Right lobe of liver (tissue), 4 donors: ENCODE measurements around the gene ADH1C.
A peak's percentile ranks its signal among the peaks of the same experiment; 100 is the strongest.

Experiments
- POLR2A ChIP-seq: fragments of 450-650 bp; IDR thresholded peaks from one replicate; pipeline ENCODE4 v1.6.1; 2017; ENCODE audit warnings: antibody characterized with exemption, mild to moderate bottlenecking
- TF ChIP-seq, protein P1 (sequence below), 4 donors: fragments of 200-600 bp in 3 of 4; fragments of 450-650 bp in 1 of 4; IDR thresholded peaks; one replicate each; pipeline versions ENCODE4 v1.5.1 to v1.8.0; 2016 to 2022; ENCODE audit warnings: antibody characterized with exemption in 4 of 4, mild to moderate bottlenecking in 2 of 4
- donor health status: DM: no; HTN: no; CAD: no.
- donor health status: DM: no; HTN: no; CAD: no.
- donor health status: DM: no; HTN: yes; CAD: no.

DNA sequence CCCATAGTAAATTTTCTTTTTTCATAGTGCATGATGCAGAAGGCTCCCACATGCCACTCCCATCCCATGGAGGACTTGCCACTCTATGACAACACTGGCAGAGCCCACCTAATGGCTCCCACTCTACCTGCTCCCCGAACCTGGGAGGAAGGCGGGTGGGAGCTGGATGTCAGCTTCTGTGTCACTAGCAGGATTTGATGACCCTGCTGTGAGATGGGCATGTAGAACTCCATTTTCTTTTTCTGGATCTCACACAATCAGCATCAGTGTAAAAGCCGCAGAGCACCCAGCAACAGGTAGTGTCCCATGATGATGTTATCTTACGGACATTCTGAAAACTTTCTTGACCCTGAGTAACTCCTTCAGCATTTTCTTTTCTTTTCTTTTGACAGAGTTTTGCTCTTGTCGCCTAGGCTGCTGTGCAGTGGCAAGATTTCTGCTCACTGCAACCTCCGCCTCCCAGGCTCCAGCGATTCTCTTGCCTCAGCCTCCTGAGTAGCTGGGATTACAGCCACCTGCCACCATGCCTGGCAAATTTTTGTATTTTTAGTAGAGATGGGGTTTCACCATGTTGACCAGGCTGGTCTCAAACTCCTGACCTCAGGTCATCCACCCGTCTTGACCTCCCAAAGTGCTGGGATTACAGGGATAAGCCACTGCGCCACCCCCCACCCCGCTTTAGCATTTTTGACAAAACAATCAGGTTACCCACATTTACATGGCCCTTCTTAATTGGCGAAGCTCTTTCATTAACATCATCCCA lies 46.7 kb downstream of the ADH1C start:
- TF ChIP-seq, protein P1, sequence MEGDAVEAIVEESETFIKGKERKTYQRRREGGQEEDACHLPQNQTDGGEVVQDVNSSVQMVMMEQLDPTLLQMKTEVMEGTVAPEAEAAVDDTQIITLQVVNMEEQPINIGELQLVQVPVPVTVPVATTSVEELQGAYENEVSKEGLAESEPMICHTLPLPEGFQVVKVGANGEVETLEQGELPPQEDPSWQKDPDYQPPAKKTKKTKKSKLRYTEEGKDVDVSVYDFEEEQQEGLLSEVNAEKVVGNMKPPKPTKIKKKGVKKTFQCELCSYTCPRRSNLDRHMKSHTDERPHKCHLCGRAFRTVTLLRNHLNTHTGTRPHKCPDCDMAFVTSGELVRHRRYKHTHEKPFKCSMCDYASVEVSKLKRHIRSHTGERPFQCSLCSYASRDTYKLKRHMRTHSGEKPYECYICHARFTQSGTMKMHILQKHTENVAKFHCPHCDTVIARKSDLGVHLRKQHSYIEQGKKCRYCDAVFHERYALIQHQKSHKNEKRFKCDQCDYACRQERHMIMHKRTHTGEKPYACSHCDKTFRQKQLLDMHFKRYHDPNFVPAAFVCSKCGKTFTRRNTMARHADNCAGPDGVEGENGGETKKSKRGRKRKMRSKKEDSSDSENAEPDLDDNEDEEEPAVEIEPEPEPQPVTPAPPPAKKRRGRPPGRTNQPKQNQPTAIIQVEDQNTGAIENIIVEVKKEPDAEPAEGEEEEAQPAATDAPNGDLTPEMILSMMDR (IDR thresholded peaks at IDR 0.05), result no peak
- TF ChIP-seq POLR2A, result peak; percentile 24
